Measurements from ENCODE around the gene CTDSPL2.

The CTDSPL2 gene

DNA sequence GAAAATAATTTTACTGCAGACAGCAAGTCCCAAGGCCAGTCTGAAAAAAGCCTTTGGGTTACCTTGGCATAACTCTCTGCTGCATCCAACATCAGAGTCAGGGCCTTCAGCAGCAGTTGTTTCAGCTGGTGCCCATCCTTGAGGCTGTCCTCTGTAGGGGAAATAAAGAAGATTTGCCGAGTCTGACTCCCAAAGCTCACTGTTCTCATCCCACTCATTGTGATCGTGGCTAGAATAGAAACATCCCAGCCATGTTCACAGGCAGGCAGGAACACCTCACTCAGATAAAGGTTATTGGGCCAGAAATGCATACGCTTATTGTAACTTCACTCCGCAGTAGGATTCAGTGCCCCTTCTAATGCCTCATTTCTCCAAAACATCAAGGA, 138.7 kb downstream of the CTDSPL2 start:
- no peaks in the 10 kb centered on the region for H3K4me1 ChIP-seq
- peaks cover 2% of the 10 kb centered on the region for H3K36me3 ChIP-seq (ENCODE audit: control insufficient read depth, insufficient read depth, low read length)
- H3K79me2 ChIP-seq = no peaks in the 10 kb centered on the region
- H3K4me3 ChIP-seq (ENCODE audit: low read depth, low read length) = no peak overlapping the region
- H3K9me3 ChIP-seq (ENCODE audit: control insufficient read depth, low read length) = no peaks in the 10 kb centered on the region
- H3K9ac ChIP-seq = no peak overlapping the region
- no peak overlapping the region for H3K4me2 ChIP-seq (ENCODE audit: low read length)
- H2AFZ ChIP-seq = no peak overlapping the region
- H3K27me3 ChIP-seq (ENCODE audit: control insufficient read depth, insufficient read depth, low read length) = no peaks in the 10 kb centered on the region
- TF ChIP-seq, protein P1, sequence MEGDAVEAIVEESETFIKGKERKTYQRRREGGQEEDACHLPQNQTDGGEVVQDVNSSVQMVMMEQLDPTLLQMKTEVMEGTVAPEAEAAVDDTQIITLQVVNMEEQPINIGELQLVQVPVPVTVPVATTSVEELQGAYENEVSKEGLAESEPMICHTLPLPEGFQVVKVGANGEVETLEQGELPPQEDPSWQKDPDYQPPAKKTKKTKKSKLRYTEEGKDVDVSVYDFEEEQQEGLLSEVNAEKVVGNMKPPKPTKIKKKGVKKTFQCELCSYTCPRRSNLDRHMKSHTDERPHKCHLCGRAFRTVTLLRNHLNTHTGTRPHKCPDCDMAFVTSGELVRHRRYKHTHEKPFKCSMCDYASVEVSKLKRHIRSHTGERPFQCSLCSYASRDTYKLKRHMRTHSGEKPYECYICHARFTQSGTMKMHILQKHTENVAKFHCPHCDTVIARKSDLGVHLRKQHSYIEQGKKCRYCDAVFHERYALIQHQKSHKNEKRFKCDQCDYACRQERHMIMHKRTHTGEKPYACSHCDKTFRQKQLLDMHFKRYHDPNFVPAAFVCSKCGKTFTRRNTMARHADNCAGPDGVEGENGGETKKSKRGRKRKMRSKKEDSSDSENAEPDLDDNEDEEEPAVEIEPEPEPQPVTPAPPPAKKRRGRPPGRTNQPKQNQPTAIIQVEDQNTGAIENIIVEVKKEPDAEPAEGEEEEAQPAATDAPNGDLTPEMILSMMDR (IDR thresholded peaks at IDR 0.05) = no peak
- H3K27ac ChIP-seq = no peak overlapping the region

GRCh38 chr15:44568338-44568737, 140.9 kb downstream of the CTDSPL2 start:
- H3K79me2 ChIP-seq = no peaks in the 10 kb centered on the region
- TF ChIP-seq, protein P1 (IDR thresholded peaks at IDR 0.05) = no peak
- no peak overlapping the region for H3K4me2 ChIP-seq (ENCODE audit: low read length)
- H2AFZ ChIP-seq = no peak overlapping the region
- no peaks in the 10 kb centered on the region for H3K9me3 ChIP-seq (ENCODE audit: control insufficient read depth, low read length)
- H3K27ac ChIP-seq = no peak overlapping the region
- H3K4me3 ChIP-seq (ENCODE audit: low read depth, low read length) = no peak overlapping the region
- H3K9ac ChIP-seq = no peak overlapping the region
- no peaks in the 10 kb centered on the region for H3K4me1 ChIP-seq
- peaks cover 2% of the 10 kb centered on the region for H3K36me3 ChIP-seq (ENCODE audit: control insufficient read depth, insufficient read depth, low read length)
- H3K27me3 ChIP-seq (ENCODE audit: control insufficient read depth, insufficient read depth, low read length) = no peaks in the 10 kb centered on the region

- H2AFZ ChIP-seq = no peak overlapping the region
- H3K9ac ChIP-seq = no peak overlapping the region
- H3K4me3 ChIP-seq (ENCODE audit: low read depth, low read length) = no peak overlapping the region
- H3K4me2 ChIP-seq (ENCODE audit: low read length) = no peak overlapping the region
- H3K27me3 ChIP-seq (ENCODE audit: control insufficient read depth, insufficient read depth, low read length) = no peaks in the 10 kb centered on the region
- H3K4me1 ChIP-seq = no peaks in the 10 kb centered on the region
- H3K36me3 ChIP-seq (ENCODE audit: control insufficient read depth, insufficient read depth, low read length) = peaks cover 2% of the 10 kb centered on the region
- no peak overlapping the region for H3K27ac ChIP-seq
- H3K9me3 ChIP-seq (ENCODE audit: control insufficient read depth, low read length) = no peaks in the 10 kb centered on the region
- H3K79me2 ChIP-seq = no peaks in the 10 kb centered on the region
- TF ChIP-seq, protein P1 (IDR thresholded peaks at IDR 0.05) = no peak
Measured at GRCh38 chr15:44569316-44569715, 141.9 kb downstream of the CTDSPL2 start.

DNA sequence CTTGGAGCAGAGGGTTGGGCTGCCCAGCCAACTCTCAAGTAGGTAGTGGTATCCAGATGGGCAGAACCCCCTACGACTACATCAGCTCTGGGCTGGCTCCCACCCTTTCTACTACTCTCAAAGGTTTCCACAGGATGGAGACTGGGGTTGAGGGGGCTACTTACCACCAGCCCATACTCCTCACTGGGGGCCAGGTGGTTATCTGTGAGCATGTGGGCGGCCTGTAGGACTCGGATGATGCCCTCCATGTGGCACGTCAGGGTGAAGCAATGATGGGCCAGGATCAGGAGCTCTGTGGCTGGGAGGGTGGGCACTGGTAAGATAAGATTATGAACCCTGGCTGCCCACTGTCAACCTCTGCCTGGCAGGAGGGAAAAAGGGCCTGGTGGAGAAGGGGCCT, 142.9 kb downstream of the CTDSPL2 start:
- Histone ChIP-seq H3K4me3 (ENCODE audit: low read depth, low read length) (no peak overlapping the region), H3K27ac (no peak overlapping the region), H3K4me1 (peaks cover 4% of the 10 kb centered on the region), H3K4me2 (ENCODE audit: low read length) (no peak overlapping the region), H3K36me3 (ENCODE audit: control insufficient read depth, insufficient read depth, low read length) (peaks cover 2% of the 10 kb centered on the region), H3K9me3 (ENCODE audit: control insufficient read depth, low read length) (no peaks in the 10 kb centered on the region), H3K9ac (no peak overlapping the region), H3K79me2 (no peaks in the 10 kb centered on the region), H2AFZ (no peak overlapping the region), H3K27me3 (ENCODE audit: control insufficient read depth, insufficient read depth, low read length) (no peaks in the 10 kb centered on the region)
- TF ChIP-seq, protein P1 (IDR thresholded peaks at IDR 0.05) = no peak

- Histone ChIP-seq H3K9ac (no peak overlapping the region), H3K9me3 (ENCODE audit: control insufficient read depth, low read length) (no peaks in the 10 kb centered on the region), H3K27ac (no peak overlapping the region), H3K27me3 (ENCODE audit: control insufficient read depth, insufficient read depth, low read length) (no peaks in the 10 kb centered on the region), H2AFZ (no peak overlapping the region), H3K4me3 (ENCODE audit: low read depth, low read length) (no peak overlapping the region), H3K4me1 (peaks cover 4% of the 10 kb centered on the region), H3K79me2 (no peaks in the 10 kb centered on the region), H3K36me3 (ENCODE audit: control insufficient read depth, insufficient read depth, low read length) (no peaks in the 10 kb centered on the region), H3K4me2 (ENCODE audit: low read length) (no peak overlapping the region)
- TF ChIP-seq, protein P1 (IDR thresholded peaks at IDR 0.05) = no peak
Measured at GRCh38 chr15:44573386-44573785, 146.0 kb downstream of the CTDSPL2 start.
